ENCODE data around the gene HLA-DQB1.

The HLA-DQB1 gene

GRCh38 chr6:32609731-32610640 is 56.5 kb downstream of the HLA-DQB1 start:
- no peaks in the 10 kb centered on the region for H3K36me3 Mint-ChIP-seq (ENCODE audit: low read depth)
- no peak overlapping the region for H3K4me3 Mint-ChIP-seq
- no peaks in the 10 kb centered on the region for H3K9me3 Mint-ChIP-seq
- no peaks in the 10 kb centered on the region for H3K27me3 Mint-ChIP-seq
- no peak overlapping the region for H3K27ac Mint-ChIP-seq
- H3K4me1 Mint-ChIP-seq (ENCODE audit: low read depth), result peaks cover 33% of the 10 kb centered on the region
- intact Hi-C loops (cut with micrococcal nuclease), result loop anchor here (1.0 kb wide), 1 partner anchor 12 kb away; no protein-coding TSS in a partner anchor

Data from dendritic cell treated with granulocyte-macrophage colony-stimulating factor and Interleukin-4, amounts not matched to agents 40 ng/mL and 50 ng/mL, for 4 days (primary cell).